GM12878 (cell line): ENCODE measurements around the gene LSMEM2. TPM values are rescaled to one million over a fixed set of nuclear protein-coding genes. Genes with fewer than 3 reads are reported as not detected.

Source experiments
- ASH2L ChIP-seq: fragments of 300-600, 200-600 bp; sonication (generic); IDR thresholded peaks from 2 replicates; pipeline ENCODE4 v1.6.1; 2017; ENCODE audit warnings: low read depth, mild to moderate bottlenecking, borderline replicate concordance
- BACH1 ChIP-seq: fragments of 450-650 bp; IDR thresholded peaks from 2 replicates; pipeline ENCODE4 v1.6.1; 2017; ENCODE audit warnings: mild to moderate bottlenecking, borderline replicate concordance
- BHLHE40 ChIP-seq, 2 experiments: fragments of 450-650 bp in 1 of 2; IDR thresholded peaks; 2 replicates each; pipeline ENCODE4 v1.6.1; 2011 to 2017; ENCODE audit warnings: low read depth in 2 of 2, borderline replicate concordance in 1 of 2, improper control_type of control experiment in 1 of 2, low read length in 1 of 2, mild to moderate bottlenecking in 1 of 2
- CBX5 ChIP-seq: sonication (generic); IDR thresholded peaks from 2 replicates; pipeline ENCODE4 v1.6.1; 2016; ENCODE audit warnings: low read depth, moderate library complexity, mild to moderate bottlenecking, inconsistent platforms
- CEBPB ChIP-seq, 2 experiments: fragments of 150-350 bp in 1 of 2; IDR thresholded peaks; 2 replicates each; pipeline ENCODE4 v1.6.1; 2012 to 2014; ENCODE audit warnings: low read depth in 2 of 2, low read length in 2 of 2, borderline replicate concordance in 1 of 2, inconsistent platforms in 1 of 2
- EGR1 ChIP-seq, 2 experiments: IDR thresholded peaks; 1 replicate in 1 of 2; 2 replicates in 1 of 2; pipeline ENCODE4 v1.6.1; 2011 to 2012; ENCODE audit warnings: low read depth in 2 of 2, low read length in 2 of 2, borderline replicate concordance in 1 of 2, mild to moderate bottlenecking in 1 of 2, moderate library complexity in 1 of 2
- GABPA ChIP-seq: IDR thresholded peaks from 2 replicates; pipeline ENCODE4 v1.6.1; 2014; ENCODE audit warnings: antibody characterized with exemption, low read depth, mild to moderate bottlenecking, inconsistent platforms
- IKZF1 ChIP-seq: fragments of 450-650 bp; conservative IDR thresholded peaks from 2 replicates; pipeline ENCODE4 v1.6.1; 2017; ENCODE audit warnings: antibody characterized with exemption, mild to moderate bottlenecking
- JUND ChIP-seq: IDR thresholded peaks from 2 replicates; pipeline ENCODE4 v1.6.1; 2012; ENCODE audit warnings: low read depth, mild to moderate bottlenecking, low read length, improper control_type of control experiment, moderate library complexity
- MTA2 ChIP-seq: fragments of 450-650 bp; IDR thresholded peaks from 2 replicates; pipeline ENCODE4 v1.6.1; 2016; ENCODE audit warnings: low read depth, mild to moderate bottlenecking, moderate library complexity
- NR2F1 ChIP-seq: fragments of 450-650 bp; conservative IDR thresholded peaks from 2 replicates; pipeline ENCODE4 v1.6.1; 2017; ENCODE audit warnings: mild to moderate bottlenecking
- NRF1 ChIP-seq: conservative IDR thresholded peaks from 2 replicates; pipeline ENCODE4 v1.6.1; 2011; ENCODE audit warnings: mild to moderate bottlenecking, low read depth, low read length, improper control_type of control experiment
- PAX5 ChIP-seq: IDR thresholded peaks from 2 replicates; pipeline ENCODE4 v1.6.1; 2011; ENCODE audit warnings: low read depth, low read length, borderline replicate concordance
- POLR2AphosphoS5 ChIP-seq: IDR thresholded peaks from 2 replicates; pipeline ENCODE4 v1.6.1; 2011; ENCODE audit warnings: mild to moderate bottlenecking, low read length, inconsistent platforms
- RAD21 ChIP-seq: IDR thresholded peaks from 2 replicates; pipeline ENCODE4 v1.6.1; 2011; ENCODE audit warnings: mild to moderate bottlenecking, low read depth, low read length, moderate library complexity; ENCODE audit not compliant: insufficient read depth
- RB1 ChIP-seq: fragments of 450-650 bp; formaldehyde crosslinking; IDR thresholded peaks from 2 replicates; pipeline ENCODE4 v1.6.1; 2017; ENCODE audit warnings: mild to moderate bottlenecking, borderline replicate concordance
- SIN3A ChIP-seq: IDR thresholded peaks from 2 replicates; pipeline ENCODE4 v1.6.1; 2012; ENCODE audit warnings: low read depth, low read length, improper control_type of control experiment
- SKIL ChIP-seq: fragments of 450-650 bp; IDR thresholded peaks from 2 replicates; pipeline ENCODE4 v1.6.1; 2017; ENCODE audit warnings: mild to moderate bottlenecking, low read depth, inconsistent platforms; ENCODE audit not compliant: poor library complexity, severe bottlenecking
- SMC3 ChIP-seq: IDR thresholded peaks from 2 replicates; pipeline ENCODE4 v1.6.1; 2011; ENCODE audit warnings: low read length, improper control_type of control experiment, borderline replicate concordance
- SP1 ChIP-seq: IDR thresholded peaks from one replicate; pipeline ENCODE4 v1.6.1; 2011; ENCODE audit warnings: low read depth, low read length
- STAT1 ChIP-seq: fragments of 450-650 bp; conservative IDR thresholded peaks from 2 replicates; pipeline ENCODE4 v1.6.1; 2014; ENCODE audit warnings: antibody characterized with exemption, mild to moderate bottlenecking
- YY1 ChIP-seq: IDR thresholded peaks from 2 replicates; pipeline ENCODE4 v1.6.1; 2011; ENCODE audit warnings: low read depth, mild to moderate bottlenecking, low read length
- ZBTB11 ChIP-seq: fragments of 450-650 bp; formaldehyde crosslinking; IDR thresholded peaks from 2 replicates; pipeline ENCODE4 v1.5.0; 2022; ENCODE audit warnings: mild to moderate bottlenecking, missing genetic modification characterization
- polyA plus RNA-seq, 11 experiments: library from polyadenylated mRNA; depleted of rRNA in 4 of 11; unstranded in 6 of 11; stranded (reverse) in 5 of 11; fragments of >200 nt; fragmentation: Nextera tagmentation in 4 of 11; fragmentation: Illumina TruSeq in 1 of 11; extraction: Ambion mirVana in 4 of 11; extraction: Trizol in 1 of 11; gene quantifications; 1 replicate in 1 of 11; 2 replicates in 10 of 11; pipeline versions ENCODE4 v1.2.1 to v1.2.3, GENCODE V29; 2011 to 2016; ENCODE audit warnings: inconsistent platforms in 2 of 11, missing spikeins in 2 of 11, low read depth in 1 of 11
- total RNA-seq, 4 experiments: library from RNA; depleted of rRNA in 3 of 4; stranded (reverse); fragments of >200 nt in 3 of 4; fragmentation: Illumina TruSeq in 1 of 4; extraction: Trizol in 1 of 4; gene quantifications; 2 replicates each; pipeline versions ENCODE4 v1.2.1 to v1.2.3, GENCODE V29; 2013 to 2021
- TF ChIP-seq, protein P1 (sequence below): fragments of 450-650 bp; IDR thresholded peaks from 2 replicates; pipeline ENCODE4 v1.6.1; 2014; ENCODE audit warnings: mild to moderate bottlenecking

The LSMEM2 gene
- total and polyA plus RNA-seq, 10 of the 15 experiments (the other 5 are each of a cell fraction or from before 2014, with no cell fraction given) = 0.17 TPM; not detected in 9

DNA sequence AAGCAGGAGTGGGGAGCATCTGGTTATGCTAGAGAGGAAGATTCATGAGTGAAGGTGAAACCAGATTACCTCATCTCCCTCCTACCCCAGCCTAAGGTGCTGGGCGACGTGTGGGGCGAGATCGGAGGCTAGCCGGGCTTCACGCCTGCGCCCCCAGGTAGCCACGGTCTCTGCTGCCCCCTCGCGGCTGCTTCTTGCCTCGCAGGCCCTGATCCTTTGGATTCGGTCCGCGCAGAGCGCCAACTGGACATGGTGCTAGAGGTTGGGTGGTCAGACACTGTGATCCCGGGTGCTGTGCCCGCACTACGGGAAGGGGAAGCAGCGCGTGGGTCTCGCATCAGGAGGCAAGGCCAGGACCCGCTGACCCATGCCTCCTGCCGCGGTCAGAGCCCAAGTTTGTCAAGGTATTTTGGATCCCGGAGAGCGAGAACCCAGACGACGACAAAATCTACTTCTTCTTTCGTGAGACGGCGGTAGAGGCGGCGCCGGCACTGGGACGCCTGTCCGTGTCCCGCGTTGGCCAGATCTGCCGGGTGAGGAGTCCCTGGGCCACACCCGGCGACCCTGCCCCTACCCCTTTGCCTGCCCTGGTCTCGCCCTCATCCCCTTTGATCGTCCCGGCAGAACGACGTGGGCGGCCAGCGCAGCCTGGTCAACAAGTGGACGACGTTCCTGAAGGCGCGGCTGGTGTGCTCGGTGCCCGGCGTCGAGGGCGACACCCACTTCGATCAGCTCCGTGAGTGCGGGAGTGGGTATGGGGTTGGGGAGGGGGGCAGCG, 5.8 kb upstream of the LSMEM2 start (continued):
- TF ChIP-seq SKIL = no peak
- TF ChIP-seq POLR2AphosphoS5 = no peak
- TF ChIP-seq, protein P1, sequence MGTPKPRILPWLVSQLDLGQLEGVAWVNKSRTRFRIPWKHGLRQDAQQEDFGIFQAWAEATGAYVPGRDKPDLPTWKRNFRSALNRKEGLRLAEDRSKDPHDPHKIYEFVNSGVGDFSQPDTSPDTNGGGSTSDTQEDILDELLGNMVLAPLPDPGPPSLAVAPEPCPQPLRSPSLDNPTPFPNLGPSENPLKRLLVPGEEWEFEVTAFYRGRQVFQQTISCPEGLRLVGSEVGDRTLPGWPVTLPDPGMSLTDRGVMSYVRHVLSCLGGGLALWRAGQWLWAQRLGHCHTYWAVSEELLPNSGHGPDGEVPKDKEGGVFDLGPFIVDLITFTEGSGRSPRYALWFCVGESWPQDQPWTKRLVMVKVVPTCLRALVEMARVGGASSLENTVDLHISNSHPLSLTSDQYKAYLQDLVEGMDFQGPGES = 0 out of 2 replicates have a peak, but pooled peaks have one; percentile 11
- no peak for TF ChIP-seq ASH2L
- TF ChIP-seq BACH1 = peak; percentile 16; the same call in 1 of the 2 replicates
- peak; percentile 61; the same call in 1 of the 2 replicates for TF ChIP-seq YY1
- peak; percentile 69; the same call in 1 of the 2 replicates for TF ChIP-seq STAT1
- peak; percentile 92 for TF ChIP-seq RB1
- TF ChIP-seq CEBPB (IDR thresholded peaks at IDR 0.05; ENCODE audit: borderline replicate concordance in 1 of 2, low read depth in 2 of 2, low read length in 2 of 2) = peak in 1 of 2 experiments; percentile 26; a peak in 1 of 4 replicates
- peak; percentile 96 for TF ChIP-seq SMC3
- no peak for TF ChIP-seq CBX5
- TF ChIP-seq PAX5 = peak; percentile 52; the same call in 1 of the 2 replicates
- peak; percentile 93 for TF ChIP-seq RAD21
- peak; percentile 30; the same call in 1 of the 2 replicates for TF ChIP-seq NRF1
- TF ChIP-seq NR2F1 = 0 out of 2 replicates have a peak, but pooled peaks have one; percentile 21
- TF ChIP-seq MTA2 = no peak
- TF ChIP-seq BHLHE40 (IDR thresholded peaks at IDR 0.05; ENCODE audit: borderline replicate concordance in 1 of 2, low read depth in 2 of 2, low read length in 1 of 2) = peak; percentile 41 to 51; a peak in 2 of 4 replicates
- no peak for TF ChIP-seq SIN3A
- peak; percentile 62; the same call in 1 of the 2 replicates for TF ChIP-seq JUND
- no peak for TF ChIP-seq GABPA
- peak; percentile 64 for TF ChIP-seq IKZF1
- peak; percentile 41 for TF ChIP-seq SP1
- 0 out of 3 replicates have a peak, but pooled peaks of 1 of the 2 experiments have one; percentile 28 for TF ChIP-seq EGR1 (IDR thresholded peaks at IDR 0.05; ENCODE audit: borderline replicate concordance in 1 of 2, low read depth in 2 of 2, low read length in 2 of 2)
- TF ChIP-seq ZBTB11 (CRISPR knock-in tag) = no peak
